GM19025 (cell line): Measurements from ENCODE around the gene EFR3B.
A peak's percentile ranks its signal among the peaks of the same experiment; 100 is the strongest.
"Not testable (repeated sequence)": the region's sequence is repeated elsewhere in the genome, so short reads cannot be mapped to it uniquely, and the experiment has no call there.

Experiments
- ATAC-seq: cut with Tn5 transposase; IDR thresholded peaks from one replicate; pipeline ENCODE4 v1.9.1; 2021; ENCODE audit warnings: mild to moderate bottlenecking, low read depth, moderate library complexity; ENCODE audit not compliant: unreplicated experiment

The EFR3B gene

GRCh38 chr2:25132299-25132635 lies 90.4 kb downstream of the EFR3B start:
- ATAC-seq, result no peak

GRCh38 chr2:25132693-25133092 lies 90.8 kb downstream of the EFR3B start:
- ATAC-seq, result no peak

- not testable (repeated sequence) for ATAC-seq
These were observed 98.7 kb downstream of the EFR3B start for GRCh38 chr2:25140535-25140934.

- ATAC-seq, result no peak
These were observed 99.2 kb downstream of the EFR3B start for GRCh38 chr2:25141120-25141519.

- ATAC-seq, result no peak
These were observed 103.9 kb downstream of the EFR3B start for GRCh38 chr2:25145803-25146202.

- ATAC-seq, result no peak
These were observed 105.0 kb downstream of the EFR3B start for GRCh38 chr2:25146896-25147295.

GRCh38 chr2:25149646-25150045 lies 107.8 kb downstream of the EFR3B start:
- no peak for ATAC-seq

- not testable (repeated sequence) for ATAC-seq
These were observed 109.1 kb downstream of the EFR3B start for GRCh38 chr2:25150993-25151392.

- no peak for ATAC-seq
These were observed 109.8 kb downstream of the EFR3B start for GRCh38 chr2:25151718-25152117.

GRCh38 chr2:25155401-25155800 lies 113.5 kb downstream of the EFR3B start:
- no peak for ATAC-seq

- no peak for ATAC-seq
These were observed 116.4 kb downstream of the EFR3B start for GRCh38 chr2:25158096-25158852.

- no peak for ATAC-seq
These were observed 118.1 kb downstream of the EFR3B start for GRCh38 chr2:25159949-25160348.

- no peak for ATAC-seq
These were observed 118.5 kb downstream of the EFR3B start for GRCh38 chr2:25160376-25160775.

GRCh38 chr2:25161055-25161781 lies 119.3 kb downstream of the EFR3B start:
- no peak for ATAC-seq

GRCh38 chr2:25162061-25162460 lies 120.2 kb downstream of the EFR3B start:
- not testable (repeated sequence) for ATAC-seq

- ATAC-seq, result no peak
These were observed 122.7 kb downstream of the EFR3B start for GRCh38 chr2:25164561-25164960.

- peak; percentile 71 for ATAC-seq
These were observed 124.4 kb downstream of the EFR3B start for GRCh38 chr2:25165992-25166875.

- no peak for ATAC-seq
These were observed 126.6 kb downstream of the EFR3B start, which contains the start of gene POMC for GRCh38 chr2:25168256-25169072. POMC (minus strand) TSS chr2:25168580; CDS start chr2:25164772, 3,808 bp downstream.

- ATAC-seq, result no peak
These were observed 127.2 kb downstream of the EFR3B start for GRCh38 chr2:25169073-25169470.

- no peak for ATAC-seq
These were observed 129.0 kb downstream of the EFR3B start for GRCh38 chr2:25170888-25171287.
